K562 (cell line): ENCODE data around the gene NAXE. TPM values are rescaled to one million over a fixed set of nuclear protein-coding genes. Genes with fewer than 3 reads are reported as not detected.

Experiments
- CREB3 ChIP-seq: fragments of 450-650 bp; conservative IDR thresholded peaks from 2 replicates; pipeline ENCODE4 v1.6.1; 2016; ENCODE audit warnings: missing genetic modification characterization, low read depth, mild to moderate bottlenecking, missing compliant biosample characterization, moderate library complexity
- DIDO1 ChIP-seq: fragments of 450-650 bp; IDR thresholded peaks from 2 replicates; pipeline ENCODE4 v1.6.1; 2016; ENCODE audit warnings: low read depth, missing biosample characterization, missing genetic modification characterization
- ELF1 ChIP-seq: fragments of 200-800 bp; sonication (Bioruptor generic); IDR thresholded peaks from 2 replicates; pipeline ENCODE4 v1.6.1; 2016; ENCODE audit warnings: missing genetic modification characterization, missing compliant biosample characterization
- ELK1 ChIP-seq: sonication (generic); formaldehyde crosslinking; IDR thresholded peaks from 2 replicates; pipeline ENCODE4 v1.8.1; 2022; ENCODE audit warnings: missing genetic modification reagents
- LCOR ChIP-seq: sonication (generic); formaldehyde crosslinking; IDR thresholded peaks from 2 replicates; pipeline ENCODE4 v1.8.0; 2022; ENCODE audit warnings: mild to moderate bottlenecking, missing genetic modification reagents
- MCM5 ChIP-seq: fragments of 450-650 bp; IDR thresholded peaks from 2 replicates; pipeline ENCODE4 v1.6.1; 2016; ENCODE audit warnings: low read depth
- MIER1 ChIP-seq: fragments of 450-650 bp; IDR thresholded peaks from 2 replicates; pipeline ENCODE4 v1.6.1; 2016; ENCODE audit warnings: antibody characterized with exemption, mild to moderate bottlenecking, low read depth
- NCOA2 ChIP-seq, 2 experiments: fragments of 450-650 bp; IDR thresholded peaks; 2 replicates each; pipeline ENCODE4 v1.6.1; 2018; ENCODE audit warnings: mild to moderate bottlenecking in 2 of 2, moderate library complexity in 1 of 2; ENCODE audit not compliant: partially characterized antibody in 2 of 2
- PTRF ChIP-seq: fragments of 450-650 bp; IDR thresholded peaks from 2 replicates; pipeline ENCODE4 v1.6.1; 2016; ENCODE audit warnings: mild to moderate bottlenecking, missing genetic modification characterization, missing compliant biosample characterization
- RBM17 ChIP-seq: fragments of 200-400 bp; formaldehyde crosslinking; IDR thresholded peaks from 2 replicates; pipeline ENCODE4 v1.6.1; 2017; ENCODE audit warnings: low read depth, mild to moderate bottlenecking, low read length, borderline replicate concordance
- SETDB1 ChIP-seq: IDR thresholded peaks from one replicate; pipeline ENCODE4 v1.6.1; 2012; ENCODE audit warnings: low read length, control low read depth, inconsistent platforms
- SMAD4 ChIP-seq: fragments of 250-450 bp; sonication (Bioruptor Pico); conservative IDR thresholded peaks from 2 replicates; pipeline ENCODE4 v1.8.0; 2021; ENCODE audit warnings: inconsistent platforms, mild to moderate bottlenecking, moderate library complexity
- SRSF3 ChIP-seq: fragments of 200-400 bp; formaldehyde crosslinking; IDR thresholded peaks from 2 replicates; pipeline ENCODE4 v1.6.1; 2016; ENCODE audit warnings: mild to moderate bottlenecking, low read length, moderate library complexity; ENCODE audit not compliant: insufficient read depth
- TCF7 ChIP-seq: sonication (generic); IDR thresholded peaks from 2 replicates; pipeline ENCODE4 v1.6.1; 2016; ENCODE audit warnings: antibody characterized with exemption, borderline replicate concordance
- TFE3 ChIP-seq: fragments of 450-650 bp; formaldehyde crosslinking; IDR thresholded peaks from 2 replicates; pipeline ENCODE4 v1.4.0; 2020; ENCODE audit warnings: mild to moderate bottlenecking, mixed read lengths
- ZNF197 ChIP-seq: fragments of 200-800 bp; sonication (Bioruptor generic); IDR thresholded peaks from 2 replicates; pipeline ENCODE4 v1.6.1; 2016; ENCODE audit warnings: low read depth, missing genetic modification characterization, missing compliant biosample characterization
- ZNF23 ChIP-seq: fragments of 250-450 bp; sonication (Bioruptor Pico); IDR thresholded peaks from 2 replicates; pipeline ENCODE4 v1.4.0; 2020; ENCODE audit warnings: mild to moderate bottlenecking
- ZNF592 ChIP-seq: fragments of 450-650 bp; IDR thresholded peaks from 2 replicates; pipeline ENCODE4 v1.6.1; 2017; ENCODE audit warnings: antibody characterized with exemption, mild to moderate bottlenecking
- polyA plus RNA-seq, 8 experiments: library from polyadenylated mRNA; depleted of rRNA in 4 of 8; stranded (reverse) in 5 of 8; unstranded in 3 of 8; fragments of >200 nt; fragmentation: Nextera tagmentation in 2 of 8; fragmentation: Illumina TruSeq in 1 of 8; extraction: Ambion mirVana in 2 of 8; extraction: Trizol in 1 of 8; gene quantifications; 2 replicates each; pipeline versions ENCODE4 v1.2.1 to v1.2.3, GENCODE V29; 2011 to 2014; ENCODE audit warnings: inconsistent platforms in 1 of 8, missing spikeins in 1 of 8
- total RNA-seq, 7 experiments: library from RNA; depleted of rRNA in 6 of 7; stranded (reverse); fragments of >200 nt in 6 of 7; fragmentation: Illumina TruSeq in 2 of 7; extraction: Trizol in 2 of 7; gene quantifications; 2 replicates each; pipeline versions ENCODE4 v1.2.1 to v1.2.3, GENCODE V29; 2011 to 2021; ENCODE audit warnings: low replicate concordance in 1 of 7

Gene NAXE
- total and polyA plus RNA-seq, 9 of the 15 experiments (the other 6 are each of a cell fraction or from before 2014, with no cell fraction given) = 27.3 to 137 (median 90.0) TPM

DNA sequence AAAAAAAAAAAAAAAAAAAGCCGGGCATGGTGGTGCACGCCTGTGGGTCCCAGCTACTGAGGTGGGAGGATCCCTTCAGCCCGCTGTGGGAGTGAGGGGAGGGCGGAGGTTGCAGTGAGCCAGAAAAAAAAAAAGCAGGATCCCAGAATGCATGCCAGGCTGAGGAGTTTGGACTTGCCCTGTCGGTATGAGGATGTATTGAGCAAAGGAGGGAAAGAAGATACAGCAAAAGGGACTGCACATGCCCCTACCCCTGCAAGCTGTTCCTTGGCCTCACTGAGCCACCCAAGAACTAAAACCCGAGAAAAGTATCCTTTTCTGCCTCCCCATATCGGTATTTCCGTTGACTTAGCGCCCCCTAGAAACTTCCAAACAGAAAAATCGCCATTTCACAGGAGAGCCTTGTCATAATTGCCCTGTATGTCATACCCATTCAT, 11.0 kb downstream of the NAXE start (continued):
- TF ChIP-seq CREB3 (tag) (no peak), SMAD4 (no peak), SETDB1 (no peak), ZNF23 (CRISPR knock-in tag) (no peak), PTRF (tag) (no peak), TCF7 (no peak), RBM17 (no peak), DIDO1 (tag) (no peak), ZNF197 (CRISPR knock-in tag) (no peak), MIER1 (0 out of 2 replicates have a peak, but pooled peaks have one; percentile 53), ZNF592 (no peak), MCM5 (no peak), TFE3 (CRISPR knock-in tag) (no peak), SRSF3 (no peak), LCOR (CRISPR knock-in tag) (no peak), ELK1 (CRISPR knock-in tag) (no peak), ELF1 (tag) (no peak), NCOA2 (IDR thresholded peaks at IDR 0.05; ENCODE audit: partially characterized antibody in 2 of 2) (no peak)
